ENCODE measurements around the gene UTP25.

UTP25 gene

GRCh38 chr1:209815490-209815889 is 12.3 kb upstream of the UTP25 start:
- DNase-seq (ENCODE audit: extremely low spot score): no peak
- no peak for TF ChIP-seq CTCF (IDR thresholded peaks at IDR 0.05; ENCODE audit: control extremely low read depth, extremely low read depth, low read depth, missing control alignments)
- CTCF ChIA-PET: interaction anchor here (1.7 to 12.6 kb wide), 3 partner anchors 9 to 14 kb away, joined by 6 to 190 read pairs (median 16); partner anchors contain the start of genes IRF6 and UTP25
- POLR2A ChIA-PET: no interaction called here

- ChIA-PET POLR2A (no interaction called here), CTCF (interaction anchor here (1.7 to 12.6 kb wide), 3 partner anchors 9 to 15 kb away, joined by 6 to 190 read pairs (median 16); partner anchors contain the start of genes IRF6 and UTP25)
- TF ChIP-seq CTCF (IDR thresholded peaks at IDR 0.05; ENCODE audit: control extremely low read depth, extremely low read depth, low read depth, missing control alignments): no peak
- DNase-seq (ENCODE audit: extremely low spot score): no peak
These were observed 11.8 kb upstream of the UTP25 start for GRCh38 chr1:209815931-209816341.

- no peak for TF ChIP-seq CTCF (IDR thresholded peaks at IDR 0.05; ENCODE audit: control extremely low read depth, extremely low read depth, low read depth, missing control alignments)
- ChIA-PET POLR2A (no interaction called here), CTCF (interaction anchor here (0.8 to 1.8 kb wide), 2 partner anchors 9 to 11 kb away, joined by 3 to 7 read pairs; partner anchors contain the start of gene UTP25)
- no peak for DNase-seq (ENCODE audit: extremely low spot score)
These were observed 10.8 kb upstream of the UTP25 start for GRCh38 chr1:209816923-209817322.

GRCh38 chr1:209817691-209818090 is 10.1 kb upstream of the UTP25 start:
- no peak for DNase-seq (ENCODE audit: extremely low spot score)
- CTCF ChIA-PET: interaction anchor here (0.8 to 1.8 kb wide), 2 partner anchors 9 to 10 kb away, joined by 3 to 7 read pairs; partner anchors contain the start of gene UTP25
- POLR2A ChIA-PET: no interaction called here
- TF ChIP-seq CTCF (IDR thresholded peaks at IDR 0.05; ENCODE audit: control extremely low read depth, extremely low read depth, low read depth, missing control alignments): no peak

GRCh38 chr1:209819058-209819457 is 8.7 kb upstream of the UTP25 start:
- CTCF ChIA-PET: interaction anchor here (1.7 kb wide), 1 partner anchor 9 kb away, joined by 5 read pairs; no protein-coding TSS in a partner anchor
- POLR2A ChIA-PET: no interaction called here
- DNase-seq (ENCODE audit: extremely low spot score): no peak

GRCh38 chr1:209820986-209821385 is 6.8 kb upstream of the UTP25 start:
- ChIA-PET POLR2A (no interaction called here), CTCF (interaction anchor here (1.5 to 8.2 kb wide), 3 partner anchors 11 to 72 kb away, joined by 4 to 190 read pairs (median 23); partner anchors contain the start of gene IRF6)
- no peak for DNase-seq (ENCODE audit: extremely low spot score)
- TF ChIP-seq CTCF (IDR thresholded peaks at IDR 0.05; ENCODE audit: control extremely low read depth, extremely low read depth, low read depth, missing control alignments): no peak

More at GRCh38 chr1:209819058-209819457, 8.7 kb upstream of the UTP25 start:
- no peak for TF ChIP-seq CTCF (IDR thresholded peaks at IDR 0.05; ENCODE audit: control extremely low read depth, extremely low read depth, low read depth, missing control alignments)

All from GM10248 (cell line).